Measurements from ENCODE around the gene SLC4A11.

SLC4A11 gene

DNA sequence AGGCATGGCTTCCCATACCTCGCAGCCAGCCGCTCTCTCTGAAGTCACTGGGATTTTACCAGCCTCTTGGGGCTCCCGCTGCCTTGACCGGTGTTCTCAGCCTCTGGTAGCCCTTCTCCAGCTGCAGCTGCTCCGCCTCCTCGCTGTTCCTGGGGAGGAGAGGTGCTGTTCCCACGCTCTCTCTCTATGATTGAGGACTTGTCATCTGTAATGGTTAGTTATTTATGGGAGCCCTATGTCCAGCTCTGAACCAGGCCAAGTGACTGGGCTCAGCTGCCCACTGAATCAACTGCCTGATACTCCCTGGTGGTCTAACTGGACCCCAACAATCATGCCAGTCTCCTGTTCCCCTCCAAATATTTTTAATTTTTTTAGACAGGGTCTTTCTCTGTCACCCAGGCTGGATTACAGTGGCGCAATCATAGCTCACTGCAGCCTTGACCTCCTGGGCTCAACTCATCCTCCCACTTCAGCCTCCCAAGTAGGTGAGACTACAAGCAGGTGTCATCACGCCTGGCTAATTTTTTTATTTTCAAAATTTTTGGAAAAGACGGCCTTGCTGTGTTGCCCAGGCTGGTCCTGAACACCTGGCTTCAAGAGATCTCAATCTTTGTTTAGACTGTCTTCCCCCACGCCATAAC lies 4.8 kb upstream of the SLC4A11 start:
- Histone ChIP-seq H4K20me1 (ENCODE audit: low read depth, low read length) (no peaks in the 10 kb centered on the region), H3K4me3 (ENCODE audit: insufficient read depth, low read length, poor library complexity, severe bottlenecking) (no peak overlapping the region), H3K9me3 (ENCODE audit: insufficient read depth, low read length) (no peaks in the 10 kb centered on the region), H3K79me2 (ENCODE audit: insufficient read depth, low read length) (no peaks in the 10 kb centered on the region), H3F3A (ENCODE audit: insufficient read depth) (no peaks in the 10 kb centered on the region), H3K9me2 (replicated peaks; ENCODE audit: insufficient read depth, low read length) (no peaks in the 10 kb centered on the region), H2AFZ (ENCODE audit: low read depth, low read length, severe bottlenecking) (no peak overlapping the region), H3K4me2 (ENCODE audit: low read depth, low read length, poor library complexity, severe bottlenecking) (no peak overlapping the region), H3K27ac (ENCODE audit: low read depth, low read length) (no peak overlapping the region), H3K36me3 (ENCODE audit: low read length) (no peaks in the 10 kb centered on the region), H3K9ac (ENCODE audit: low read length) (no peak overlapping the region), H3K27me3 (ENCODE audit: low read length) (no peaks in the 10 kb centered on the region)
- no peak for TF ChIP-seq EZH2phosphoT487 (conservative IDR thresholded peaks at IDR 0.05; ENCODE audit: low read length)
- no peak for TF ChIP-seq CTCF (IDR thresholded peaks at IDR 0.05; ENCODE audit: insufficient read depth, low read length, poor library complexity, severe bottlenecking)

DNA sequence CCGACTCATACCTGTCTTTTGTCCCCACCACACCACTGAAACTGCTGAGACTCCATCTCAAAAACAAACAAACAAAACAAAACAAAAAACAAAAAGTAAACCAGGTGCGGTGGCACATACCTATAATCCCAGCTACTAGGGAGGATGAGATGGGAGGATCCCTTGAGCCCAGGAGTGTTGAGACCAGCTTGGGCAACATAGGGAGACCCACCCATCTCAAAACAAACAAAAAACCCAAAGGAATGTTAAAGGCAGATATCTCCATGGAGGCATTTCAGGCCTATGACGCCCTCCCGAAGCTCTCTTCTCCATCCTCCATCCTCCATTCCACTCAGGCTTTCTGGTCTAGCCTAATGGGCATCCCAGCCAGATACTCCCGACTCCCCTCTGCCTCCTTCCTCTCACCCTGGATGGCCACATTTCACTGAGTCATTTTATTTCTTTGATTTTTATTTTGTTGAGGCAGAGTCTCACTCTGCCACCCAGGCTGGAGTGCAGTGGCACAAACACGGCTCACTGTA lies 3.2 kb upstream of the SLC4A11 start:
- H3F3A ChIP-seq (ENCODE audit: insufficient read depth), result no peaks in the 10 kb centered on the region
- H3K9me2 ChIP-seq (replicated peaks; ENCODE audit: insufficient read depth, low read length), result no peaks in the 10 kb centered on the region
- no peak overlapping the region for H3K9ac ChIP-seq (ENCODE audit: low read length)
- no peak overlapping the region for H2AFZ ChIP-seq (ENCODE audit: low read depth, low read length, severe bottlenecking)
- H3K4me2 ChIP-seq (ENCODE audit: low read depth, low read length, poor library complexity, severe bottlenecking), result no peak overlapping the region
- no peak for TF ChIP-seq EZH2phosphoT487 (conservative IDR thresholded peaks at IDR 0.05; ENCODE audit: low read length)
- no peak for TF ChIP-seq CTCF (IDR thresholded peaks at IDR 0.05; ENCODE audit: insufficient read depth, low read length, poor library complexity, severe bottlenecking)
- no peaks in the 10 kb centered on the region for H3K9me3 ChIP-seq (ENCODE audit: insufficient read depth, low read length)
- H3K79me2 ChIP-seq (ENCODE audit: insufficient read depth, low read length), result no peaks in the 10 kb centered on the region
- no peak overlapping the region for H3K4me3 ChIP-seq (ENCODE audit: insufficient read depth, low read length, poor library complexity, severe bottlenecking)
- no peak overlapping the region for H3K27ac ChIP-seq (ENCODE audit: low read depth, low read length)
- H3K27me3 ChIP-seq (ENCODE audit: low read length), result no peaks in the 10 kb centered on the region
- no peaks in the 10 kb centered on the region for H4K20me1 ChIP-seq (ENCODE audit: low read depth, low read length)
- no peaks in the 10 kb centered on the region for H3K36me3 ChIP-seq (ENCODE audit: low read length)

DNA sequence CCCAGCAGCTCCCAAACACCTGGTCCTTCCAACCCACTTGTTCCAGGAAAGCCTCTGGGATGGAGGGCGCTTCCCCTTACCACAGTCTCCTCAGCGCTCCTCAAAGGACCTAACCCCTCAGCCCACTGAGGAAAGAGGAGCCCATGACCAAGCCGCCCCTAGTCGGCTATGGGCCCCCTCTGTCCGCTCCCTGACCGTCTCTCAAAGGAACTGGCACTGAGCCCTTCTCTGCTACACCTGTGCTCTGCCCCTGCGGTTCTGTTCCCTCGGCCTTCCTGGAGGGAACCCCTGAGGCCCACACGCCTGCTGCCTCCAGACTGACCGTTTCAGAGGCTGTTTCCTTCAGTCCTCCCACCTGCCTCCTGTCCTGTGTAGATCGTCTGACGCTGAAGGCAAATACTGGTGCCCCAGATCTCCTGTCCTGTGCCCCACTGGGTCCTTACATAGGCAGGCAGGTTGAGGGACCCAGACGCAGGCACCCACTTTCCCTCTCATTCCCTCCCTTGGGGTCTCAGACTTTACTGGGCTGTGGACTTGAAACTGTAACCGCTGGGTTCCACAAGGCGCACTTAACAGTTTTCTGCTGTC lies 1.9 kb upstream of the SLC4A11 start:
- Histone ChIP-seq H3K9ac (ENCODE audit: low read length) (no peak overlapping the region), H3K79me2 (ENCODE audit: insufficient read depth, low read length) (no peaks in the 10 kb centered on the region), H2AFZ (ENCODE audit: low read depth, low read length, severe bottlenecking) (no peak overlapping the region), H3K4me2 (ENCODE audit: low read depth, low read length, poor library complexity, severe bottlenecking) (no peak overlapping the region), H3K27ac (ENCODE audit: low read depth, low read length) (no peak overlapping the region), H3F3A (ENCODE audit: insufficient read depth) (no peaks in the 10 kb centered on the region), H3K9me3 (ENCODE audit: insufficient read depth, low read length) (no peaks in the 10 kb centered on the region), H3K4me3 (ENCODE audit: insufficient read depth, low read length, poor library complexity, severe bottlenecking) (no peak overlapping the region), H3K9me2 (replicated peaks; ENCODE audit: insufficient read depth, low read length) (no peaks in the 10 kb centered on the region), H3K27me3 (ENCODE audit: low read length) (no peaks in the 10 kb centered on the region), H4K20me1 (ENCODE audit: low read depth, low read length) (no peaks in the 10 kb centered on the region), H3K36me3 (ENCODE audit: low read length) (no peaks in the 10 kb centered on the region)
- TF ChIP-seq EZH2phosphoT487 (conservative IDR thresholded peaks at IDR 0.05; ENCODE audit: low read length), result no peak
- no peak for TF ChIP-seq CTCF (IDR thresholded peaks at IDR 0.05; ENCODE audit: insufficient read depth, low read length, poor library complexity, severe bottlenecking)
